ENCODE measurements around the gene DPM2.

GRCh38 chr9:127905788-127906191 lies 31.9 kb downstream of the DPM2 start:
- TF ChIP-seq CTCF (IDR thresholded peaks at IDR 0.05): no peak
- TF ChIP-seq POLR2A (IDR thresholded peaks at IDR 0.05): no peak
